GM18520 (cell line): Measurements from ENCODE around the gene PGPEP1.
"Not testable (repeated sequence)": the region's sequence is repeated elsewhere in the genome, so short reads cannot be mapped to it uniquely, and the experiment has no call there.

Experiments used
- ATAC-seq: cut with Tn5 transposase; IDR thresholded peaks from one replicate; pipeline ENCODE4 v1.9.1; 2021; ENCODE audit not compliant: unreplicated experiment

Gene PGPEP1

GRCh38 chr19:18330868-18331267 lies 9.5 kb upstream of the PGPEP1 start:
- ATAC-seq: no peak

DNA sequence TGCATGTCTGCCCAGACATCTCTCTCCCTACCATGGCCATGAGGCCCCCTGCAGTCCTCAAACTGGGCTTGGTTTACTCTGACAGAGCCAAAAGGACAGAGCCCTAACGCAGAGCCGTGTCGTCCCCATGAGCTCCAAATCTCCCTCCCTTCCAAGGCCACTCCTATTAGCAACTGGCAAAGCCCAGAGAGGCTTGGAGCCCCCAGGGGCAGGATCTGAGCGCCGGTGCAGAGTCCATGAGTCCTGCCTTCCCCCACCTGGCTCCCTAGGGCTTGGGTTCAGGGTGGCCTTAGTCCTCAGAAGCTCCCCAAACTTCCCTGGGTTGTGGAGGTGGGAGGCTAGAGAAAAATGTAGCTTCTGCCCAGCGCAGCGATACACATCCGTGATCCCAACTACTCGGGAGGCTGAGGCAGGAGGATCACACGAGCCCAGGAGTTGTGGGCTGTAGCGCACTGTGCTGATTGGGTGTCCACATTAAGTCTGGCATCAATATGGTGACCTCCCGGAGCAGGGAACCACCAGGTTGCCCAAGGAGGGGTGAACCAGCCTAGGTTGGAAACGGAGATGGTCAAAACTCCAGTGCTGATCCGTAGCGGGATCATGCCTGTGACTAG lies 7.4 kb upstream of the PGPEP1 start:
- ATAC-seq: no peak

DNA sequence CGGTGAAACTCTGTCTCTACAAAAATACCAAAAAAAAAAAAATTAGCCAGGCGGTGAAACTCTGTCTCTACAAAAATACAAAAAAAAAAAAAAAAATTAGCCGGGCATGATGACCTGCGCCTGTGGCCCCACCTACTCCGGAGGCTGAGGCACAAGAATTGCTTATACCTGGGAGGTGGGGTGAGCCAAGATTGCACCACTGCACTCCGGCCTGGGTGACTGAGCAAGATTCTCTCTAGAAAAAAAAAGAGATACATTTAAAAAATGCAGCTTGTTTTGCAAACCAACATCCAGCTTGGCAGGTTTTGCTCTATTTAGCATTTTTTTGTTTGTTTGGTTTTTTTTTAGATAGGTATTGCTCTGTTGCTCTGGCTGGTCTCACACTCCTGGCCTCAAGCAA lies 6.7 kb upstream of the PGPEP1 start:
- no peak for ATAC-seq

DNA sequence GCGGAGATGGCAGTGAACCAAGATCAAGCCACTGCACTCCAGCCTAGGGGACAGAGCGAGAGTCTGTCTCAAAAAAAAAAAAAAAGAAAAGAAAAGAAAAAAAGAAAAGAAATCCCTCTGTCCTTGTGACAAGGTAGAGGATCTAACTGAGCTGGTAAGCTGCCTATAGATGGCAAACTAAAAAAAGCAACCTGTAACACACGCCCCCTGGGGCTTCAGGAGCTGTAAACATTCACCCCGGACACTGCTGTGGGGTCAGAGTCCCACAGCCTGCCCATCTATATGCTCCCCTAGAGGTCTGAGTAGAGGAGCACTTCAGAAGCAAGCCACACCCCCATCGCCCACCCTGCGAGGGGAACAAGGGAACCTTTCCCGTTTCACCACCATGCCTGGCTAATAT lies 4.3 kb upstream of the PGPEP1 start:
- ATAC-seq: no peak

DNA sequence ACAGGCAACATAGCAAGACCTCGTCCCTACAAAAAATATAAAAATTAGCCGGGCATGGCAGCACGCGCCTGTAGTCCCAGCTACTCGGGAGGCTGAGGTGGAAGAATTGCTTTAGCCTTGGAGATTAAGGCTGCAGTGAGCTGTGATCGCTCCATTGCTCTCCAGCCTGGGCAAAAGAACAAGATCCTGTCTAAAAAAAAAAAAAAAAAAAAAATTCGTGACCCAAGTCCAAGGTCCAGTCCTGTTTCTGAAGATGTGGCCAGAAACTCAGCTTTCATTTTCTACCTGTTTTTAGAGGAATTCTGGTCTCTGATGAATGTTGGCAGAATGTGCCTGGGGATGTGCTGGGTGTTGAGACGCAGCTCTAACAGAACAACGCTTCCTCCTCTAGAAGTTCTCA lies 1.9 kb upstream of the PGPEP1 start:
- ATAC-seq: no peak

- no peak for ATAC-seq
These were observed 675 bp upstream of the PGPEP1 start for GRCh38 chr19:18339723-18340122.

- no peak for ATAC-seq
These were observed 831 bp downstream of the PGPEP1 start for GRCh38 chr19:18340990-18341868.

DNA sequence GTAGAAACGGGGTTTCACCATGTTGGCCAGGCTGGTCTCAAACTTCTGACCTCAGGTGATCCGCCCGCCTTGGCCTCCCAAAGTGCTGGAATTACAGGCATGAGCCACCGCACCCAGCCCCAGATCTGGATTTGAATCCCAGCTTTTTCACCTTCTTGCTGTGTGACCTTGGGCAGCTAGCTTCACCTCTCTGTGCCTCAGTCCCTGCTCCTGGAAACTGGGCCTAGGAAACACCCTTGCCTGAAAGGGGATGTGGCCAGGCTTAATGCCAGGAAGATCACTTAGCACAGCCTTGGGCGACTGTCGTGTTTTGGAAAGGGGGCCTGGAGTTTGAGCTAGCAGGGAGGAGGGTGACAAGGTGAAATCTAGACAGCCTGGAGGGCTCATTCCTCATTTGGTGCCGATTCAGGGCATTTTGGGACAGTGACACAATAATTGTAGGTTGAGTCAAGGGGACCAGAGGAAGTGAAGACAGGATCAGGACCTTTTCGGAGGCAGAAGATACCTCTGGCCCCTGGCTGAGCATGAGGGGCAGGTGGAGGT lies 1.8 kb downstream of the PGPEP1 start:
- ATAC-seq: no peak

- no peak for ATAC-seq
These were observed 4.2 kb downstream of the PGPEP1 start for GRCh38 chr19:18344582-18344950.

GRCh38 chr19:18345296-18345695 lies 4.9 kb downstream of the PGPEP1 start:
- ATAC-seq: no peak

DNA sequence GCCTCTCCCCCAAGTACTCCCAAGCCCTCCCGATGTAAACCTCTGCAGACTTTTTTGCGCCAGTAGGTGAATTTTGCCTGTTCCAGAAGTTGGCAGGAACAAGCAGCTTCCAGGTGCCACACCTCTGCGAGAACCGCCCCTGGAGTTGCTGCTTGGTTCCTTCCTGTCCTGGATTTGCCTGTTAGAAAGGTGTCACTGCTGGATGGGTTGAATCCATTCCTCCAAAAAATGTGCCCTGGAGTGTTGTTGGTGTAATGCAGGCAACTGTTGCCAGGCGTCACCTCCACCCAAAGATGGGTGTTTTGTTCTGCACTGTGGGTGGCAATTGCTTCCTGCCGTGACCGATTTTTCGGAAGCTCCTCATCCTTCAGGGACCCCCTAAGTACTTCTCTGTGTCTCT lies 5.7 kb downstream of the PGPEP1 start:
- no peak for ATAC-seq

- no peak for ATAC-seq
These were observed 7.8 kb downstream of the PGPEP1 start for GRCh38 chr19:18348171-18348570.

DNA sequence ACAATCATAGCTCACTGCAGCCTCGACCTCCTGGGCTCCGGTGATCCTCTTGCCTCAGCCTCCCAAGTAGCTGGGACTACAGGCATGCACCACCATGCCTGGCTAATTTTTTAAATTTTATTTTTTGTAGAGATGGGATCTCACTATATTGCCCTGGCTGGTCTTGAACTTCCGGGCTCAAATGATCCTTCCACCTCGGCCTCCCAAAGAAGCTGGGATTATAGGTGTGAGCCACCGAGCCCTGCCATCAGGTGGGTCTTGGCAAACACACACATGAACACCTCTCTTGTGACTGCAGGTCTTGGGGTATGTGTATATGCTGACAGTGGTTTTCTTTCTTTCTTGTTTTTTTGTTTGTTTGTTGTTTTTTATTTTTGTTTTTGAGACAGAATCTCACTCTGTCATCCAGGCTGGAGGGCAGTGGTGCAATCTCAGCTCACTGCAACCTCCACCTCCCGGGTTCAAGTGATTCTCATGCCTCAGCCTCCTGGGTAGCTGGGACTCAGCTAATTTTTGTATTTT lies 8.5 kb downstream of the PGPEP1 start:
- not testable (repeated sequence) for ATAC-seq

DNA sequence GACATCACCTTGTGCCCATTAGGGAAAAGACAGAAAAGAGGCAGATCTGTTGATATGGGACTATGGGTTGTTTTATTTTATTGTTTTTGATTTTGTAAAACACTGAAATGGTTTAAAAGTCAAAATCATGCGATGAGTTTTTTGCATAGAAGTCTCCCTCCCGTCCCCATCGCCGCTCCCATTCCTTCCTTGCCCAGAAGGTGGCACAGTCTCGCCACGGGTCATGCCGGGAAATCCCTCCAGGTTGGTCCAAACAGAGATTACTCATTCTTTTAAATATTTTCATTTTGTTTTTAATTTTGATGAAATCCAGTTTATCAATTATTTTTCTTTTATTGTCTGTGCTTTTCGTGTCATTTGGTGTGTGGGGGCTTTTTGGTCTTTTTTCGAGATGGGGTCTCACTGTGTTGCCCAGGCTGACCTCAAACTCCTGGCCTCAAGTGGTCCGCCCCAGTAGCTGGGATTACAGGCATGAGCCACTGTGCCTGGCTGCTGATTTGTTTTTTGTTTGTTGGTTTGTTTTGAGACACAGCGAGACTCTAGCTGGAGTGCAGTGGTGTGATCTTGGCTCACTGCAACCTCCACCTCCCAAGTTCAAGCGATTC lies 9.2 kb downstream of the PGPEP1 start:
- no peak for ATAC-seq

DNA sequence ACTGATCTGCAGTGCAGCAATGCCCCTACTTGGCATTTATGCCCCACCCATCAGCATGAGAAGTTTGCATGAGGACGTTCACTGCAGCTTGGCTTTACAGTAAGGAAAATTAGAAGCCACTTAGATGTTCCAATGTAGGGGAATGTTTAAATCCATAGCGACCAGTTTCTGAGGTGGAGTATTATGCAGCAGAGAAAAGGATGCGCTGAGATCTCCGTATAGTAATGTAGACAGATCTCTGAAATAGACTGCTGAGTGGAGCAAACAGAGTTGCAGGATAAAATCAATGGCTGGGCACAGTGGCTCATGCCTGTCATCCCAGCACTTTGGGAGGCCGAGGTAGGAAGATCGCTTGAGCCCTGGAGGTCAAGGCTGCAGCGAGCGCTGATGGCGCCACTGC lies 10.1 kb downstream of the PGPEP1 start:
- no peak for ATAC-seq

DNA sequence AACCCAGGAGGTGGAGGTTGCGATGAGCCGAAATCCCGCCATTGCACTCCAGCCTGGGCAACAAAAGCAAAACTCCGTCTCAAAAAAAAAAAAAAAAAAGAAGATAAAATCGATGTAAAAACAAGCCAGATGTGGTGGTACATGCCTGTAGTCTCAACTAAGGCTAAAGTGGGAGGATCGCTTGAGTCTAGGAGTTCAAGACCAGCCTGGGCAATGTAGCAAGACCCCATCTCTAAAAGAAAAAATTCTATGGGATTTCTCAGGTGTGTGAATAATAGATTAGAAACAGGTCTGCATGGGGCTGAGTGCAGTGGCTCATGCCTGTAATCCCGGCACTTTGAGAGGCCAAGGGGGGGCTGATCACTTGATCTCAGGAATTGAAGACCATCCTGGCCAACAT lies 11.1 kb downstream of the PGPEP1 start:
- ATAC-seq: no peak

DNA sequence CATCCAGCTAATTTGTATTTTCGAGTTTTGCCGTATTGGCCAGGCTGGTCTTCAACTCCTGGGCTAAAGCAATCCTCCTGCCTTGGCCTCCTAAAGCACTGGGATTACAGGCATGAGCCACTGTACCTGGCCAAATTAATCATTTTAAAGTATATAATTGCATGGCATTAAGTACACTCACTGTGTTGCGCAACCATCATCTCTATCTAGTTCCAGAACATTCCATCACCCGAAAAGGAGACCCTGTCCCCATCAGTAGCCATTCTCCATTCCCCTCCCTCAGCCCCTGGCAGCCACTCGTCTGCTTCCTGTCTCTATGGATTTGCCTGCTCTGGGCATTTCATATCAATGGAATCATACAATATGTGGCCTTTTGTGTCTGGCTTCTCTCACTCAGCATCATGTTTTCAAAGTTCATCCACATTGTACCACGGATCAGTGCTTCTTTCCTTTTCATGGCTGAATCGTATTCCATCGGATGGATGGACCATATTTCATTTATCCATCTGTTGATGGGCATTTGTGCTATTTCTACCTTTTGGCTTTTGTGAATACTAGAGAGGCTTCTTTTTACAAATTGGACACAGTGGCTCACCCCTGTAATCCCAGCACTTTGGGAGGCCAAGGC lies 13.1 kb downstream of the PGPEP1 start:
- ATAC-seq: no peak

DNA sequence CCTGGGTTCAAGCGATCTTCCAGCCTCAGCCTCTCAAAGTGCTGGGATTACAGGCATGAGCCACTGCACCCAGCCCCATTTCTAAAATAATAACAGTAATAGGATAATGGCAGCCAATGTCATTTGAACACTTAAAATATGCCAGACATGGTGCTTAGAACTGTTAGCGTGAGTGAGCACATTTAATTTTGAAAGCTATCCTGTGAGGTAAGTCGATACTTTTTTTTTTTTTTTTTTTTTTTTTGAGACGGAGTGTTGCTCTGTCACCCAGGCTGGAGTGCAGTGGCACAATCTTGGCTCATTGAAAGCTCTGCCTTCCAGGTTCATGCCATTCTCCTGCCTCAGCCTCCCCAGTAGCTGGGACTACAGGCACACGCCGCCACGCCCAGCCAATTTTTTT lies 14.3 kb downstream of the PGPEP1 start:
- not testable (repeated sequence) for ATAC-seq

DNA sequence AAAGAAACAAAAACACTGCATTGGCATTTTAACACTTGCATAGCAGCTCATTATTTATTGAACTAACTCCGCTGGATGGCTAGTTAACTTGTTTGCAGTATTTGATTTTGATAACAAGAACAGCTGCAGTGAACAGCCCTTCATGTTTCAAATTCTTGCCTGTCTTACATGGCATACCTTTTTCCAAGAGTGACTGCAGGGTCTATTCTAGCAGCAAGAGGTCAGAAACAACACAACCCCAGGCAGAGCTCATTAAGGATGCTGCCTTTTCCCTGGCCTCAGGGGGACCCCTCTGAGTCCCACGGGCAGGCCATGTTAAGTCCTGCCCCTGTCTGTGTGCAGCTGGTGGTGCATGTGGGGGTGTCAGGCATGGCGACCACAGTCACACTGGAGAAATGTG lies 16.6 kb downstream of the PGPEP1 start:
- ATAC-seq: no peak

DNA sequence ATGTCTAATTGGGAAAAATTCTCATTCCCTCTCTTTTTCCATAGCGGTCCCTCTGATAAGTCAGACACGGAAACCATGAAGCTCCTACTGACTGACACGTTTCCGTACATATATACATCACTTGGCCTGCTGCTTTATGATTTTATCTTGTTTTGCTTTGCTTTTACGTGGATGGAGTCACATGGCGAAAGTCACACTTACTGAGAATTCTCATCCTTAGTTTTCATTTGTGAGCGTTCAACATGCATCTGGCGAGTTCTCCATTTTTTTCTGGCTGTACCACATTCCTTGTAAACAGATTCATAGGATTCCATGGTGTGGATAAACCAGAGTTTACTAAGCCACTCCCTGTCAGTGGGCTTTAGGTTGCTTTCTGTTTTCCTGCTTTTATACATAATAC lies 21.2 kb downstream of the PGPEP1 start:
- no peak for ATAC-seq

- no peak for ATAC-seq
These were observed 22.6 kb downstream of the PGPEP1 start for GRCh38 chr19:18362934-18363542.
